B cell (primary cell): ENCODE data around the gene KDELR1. TPM values are rescaled to one million over a fixed set of nuclear protein-coding genes. Genes with fewer than 3 reads are reported as not detected.

ENCODE experiments used
- ATAC-seq: fragments of 200-7000 bp; cut with Tn5 transposase; one replicate; pipeline ENCODE4 v1.10.0; 2021; ENCODE audit warnings: low read depth, mild to moderate bottlenecking, moderate number of reproducible peaks, moderate library complexity
- CTCF ChIA-PET: fragments of 350-600 bp; sonication (Branson Sonifier 250); formaldehyde crosslinking; loops from one replicate; lab custom pipeline; 2021; ENCODE audit warnings: antibody characterized with exemption, inconsistent platforms; lab: Charles Lee
- POLR2A ChIA-PET: fragments of 350-600 bp; sonication (Branson Sonifier 250); formaldehyde crosslinking; loops from one replicate; lab custom pipeline; 2021; ENCODE audit warnings: antibody characterized with exemption; lab: Charles Lee
- DNase-seq: peaks from one replicate; pipeline ENCODE4 v3.0.0; 2013
- H2AFZ ChIP-seq: 2 replicates; pipeline ENCODE4 v1.6.1; 2012; ENCODE audit warnings: mild to moderate bottlenecking, low read depth, low read length; ENCODE audit not compliant: insufficient read depth, poor library complexity, severe bottlenecking
- H3K27ac ChIP-seq, 2 donors: 1 replicate in 1 of 2; 2 replicates in 1 of 2; pipeline ENCODE4 v1.5.1; 2012 to 2013; ENCODE audit warnings: low read length in 2 of 2, mild to moderate bottlenecking in 2 of 2, moderate library complexity in 1 of 2
- H3K27me3 ChIP-seq, 4 experiments: fragments of 200-600 bp in 1 of 4; sonication (generic) in 1 of 4; replicated peaks in 1 of 4; 1 replicate in 2 of 4; 2 replicates in 2 of 4; pipeline versions ENCODE4 v1.6.1 to v1.7.0; 2013 to 2016; ENCODE audit warnings: low read length in 3 of 4, mild to moderate bottlenecking in 2 of 4, mixed read lengths in 1 of 4, moderate library complexity in 1 of 4; ENCODE audit not compliant: insufficient read depth in 4 of 4, control insufficient read depth in 3 of 4; ENCODE audit errors: control extremely low read depth in 1 of 4
- H3K36me3 ChIP-seq, 2 experiments: replicated peaks in 1 of 2; 1 replicate in 1 of 2; 2 replicates in 1 of 2; pipeline versions ENCODE4 v1.6.1 to v1.7.1; 2013; ENCODE audit warnings: low read length in 1 of 2; ENCODE audit not compliant: insufficient read depth in 2 of 2, control insufficient read depth in 1 of 2; ENCODE audit errors: control extremely low read depth in 1 of 2, extremely low read depth in 1 of 2
- H3K4me1 ChIP-seq, 2 donors: fragments of 200-600 bp in 1 of 2; sonication (generic) in 1 of 2; 1 replicate in 1 of 2; 2 replicates in 1 of 2; pipeline versions ENCODE4 v1.5.1 to v1.6.1; 2013 to 2017; ENCODE audit warnings: low read length in 2 of 2; ENCODE audit not compliant: control insufficient read depth in 2 of 2, insufficient read depth in 2 of 2
- H3K4me2 ChIP-seq: replicated peaks from 2 replicates; pipeline ENCODE3; 2012; ENCODE audit warnings: mild to moderate bottlenecking, low read depth, low read length; ENCODE audit not compliant: poor library complexity, severe bottlenecking
- H3K4me3 ChIP-seq, 5 experiments: fragments of 200-600 bp in 1 of 5; sonication (generic) in 1 of 5; 1 replicate in 3 of 5; 2 replicates in 2 of 5; pipeline versions ENCODE4 v1.5.1 to v1.7.0; 2011 to 2016; ENCODE audit warnings: low read length in 4 of 5, mild to moderate bottlenecking in 4 of 5, low read depth in 2 of 5, control low read depth in 1 of 5, moderate library complexity in 1 of 5; ENCODE audit not compliant: insufficient read depth in 1 of 5; ENCODE audit errors: control extremely low read depth in 1 of 5, extremely low read depth in 1 of 5
- H3K79me2 ChIP-seq: fragments of 200-600 bp; sonication (generic); one replicate; pipeline ENCODE4 v1.6.0; 2016; ENCODE audit warnings: low read length; ENCODE audit not compliant: control insufficient read depth, insufficient read depth
- H3K9ac ChIP-seq: fragments of 200-600 bp; sonication (generic); 2 replicates; pipeline ENCODE4 v1.6.1; 2017; ENCODE audit warnings: mild to moderate bottlenecking, low read length, moderate library complexity
- H3K9me3 ChIP-seq, 3 donors: one replicate each; pipeline versions ENCODE4 v1.6.1 to v1.7.1; 2013; ENCODE audit warnings: low read length in 2 of 3; ENCODE audit not compliant: control insufficient read depth in 2 of 3, insufficient read depth in 1 of 3; ENCODE audit errors: control extremely low read depth in 1 of 3
- H4K20me1 ChIP-seq: 2 replicates; pipeline ENCODE4 v1.6.0; 2012; ENCODE audit warnings: mild to moderate bottlenecking, low read length; ENCODE audit not compliant: insufficient read depth, control insufficient read depth, poor library complexity, severe bottlenecking
- H3K27ac Mint-ChIP-seq: one replicate; pipeline ENCODE4 v1.8.0; 2021; ENCODE audit warnings: mixed read lengths
- H3K27me3 Mint-ChIP-seq: one replicate; pipeline ENCODE4 v1.8.0; 2021; ENCODE audit warnings: mixed read lengths
- H3K4me1 Mint-ChIP-seq: one replicate; pipeline ENCODE4 v1.8.0; 2021; ENCODE audit warnings: mixed read lengths
- H3K4me3 Mint-ChIP-seq: one replicate; pipeline ENCODE4 v1.8.0; 2021; ENCODE audit warnings: mixed read lengths
- H3K9me3 Mint-ChIP-seq: one replicate; pipeline ENCODE4 v1.8.0; 2022; ENCODE audit warnings: mixed read lengths; ENCODE audit not compliant: insufficient read depth
- CTCF ChIP-seq: fragments of 200-600 bp; IDR thresholded peaks from one replicate; pipeline ENCODE4 v1.8.0; 2022; ENCODE audit warnings: antibody characterized with exemption, mild to moderate bottlenecking
- EZH2 ChIP-seq: IDR thresholded peaks from 2 replicates; pipeline ENCODE4 v1.6.1; 2012; ENCODE audit warnings: borderline replicate concordance, low read depth, mild to moderate bottlenecking, moderate library complexity, low read length; ENCODE audit not compliant: insufficient read depth, poor library complexity, severe bottlenecking
- WGBS: methylation state at CpG from one replicate; pipeline ENCODE4 v1.1.5; 2013; ENCODE audit warnings: missing lambda C conversion rate; ENCODE audit not compliant: insufficient coverage; 5-methylcytosine and 5-hydroxymethylcytosine counted together
- intact Hi-C: fragments of 100-400 bp; cut with micrococcal nuclease; formaldehyde crosslinking; loops from one replicate; pipeline ENCODE4 v1.10.0; 2022
- polyA plus RNA-seq: library from polyadenylated mRNA; depleted of rRNA; stranded (reverse); fragments of >200 nt; gene quantifications from 2 replicates; pipeline ENCODE4 v1.2.3, GENCODE V29; 2012
- total RNA-seq, 2 donors: library from RNA; stranded (reverse); fragments of 120-200 nt in 1 of 2; gene quantifications; 1 replicate in 1 of 2; 2 replicates in 1 of 2; pipeline versions ENCODE4 v1.2.3 to v1.2.4, GENCODE V29; 2013 to 2022

The KDELR1 gene
- total and polyA plus RNA-seq, 2 donors (not counting 1 experiment from before 2014, with no cell fraction given): 33.3 to 62.7 TPM

DNA sequence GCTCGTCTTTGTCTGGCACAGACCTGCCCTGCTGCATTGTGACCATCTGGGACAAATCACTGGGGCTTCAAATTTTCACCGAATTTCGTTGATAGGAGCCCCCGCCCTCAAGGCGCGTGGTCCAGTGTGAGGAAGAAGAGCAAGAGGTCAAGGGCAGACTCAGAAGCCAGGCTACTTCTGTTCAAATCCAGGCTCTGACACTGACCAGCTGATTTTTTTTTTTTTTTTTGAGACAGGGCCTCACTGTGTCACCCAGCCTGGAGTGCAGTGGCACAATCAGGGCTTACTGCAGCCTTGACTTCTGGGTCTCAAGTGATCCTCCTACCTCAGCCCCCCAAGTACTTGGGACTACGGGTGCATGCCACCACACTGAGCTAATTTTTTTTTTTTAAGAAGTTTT is 20.0 kb downstream of the KDELR1 start:
- no peak overlapping the region for H3K27ac Mint-ChIP-seq
- no peaks in the 10 kb centered on the region for H4K20me1 ChIP-seq
- H3K9ac ChIP-seq: no peak overlapping the region
- TF ChIP-seq CTCF: no peak
- H3K9me3 Mint-ChIP-seq: no peaks in the 10 kb centered on the region
- no peak overlapping the region for H3K4me2 ChIP-seq
- CTCF ChIA-PET: interaction anchor here (0.6 kb wide), 1 partner anchor 10 kb away, joined by 3 read pairs; no protein-coding TSS in a partner anchor
- no peak overlapping the region for H3K27ac ChIP-seq
- 85% methylated on average over 6 of the region's 7 CpGs for WGBS
- DNase-seq (no peak), ATAC-seq (no peak)
- intact Hi-C loops: no loop called here
- H3K4me3 Mint-ChIP-seq: no peak overlapping the region
- H2AFZ ChIP-seq: no peak overlapping the region
- POLR2A ChIA-PET: interaction anchor here (0.6 kb wide), 2 partner anchors 9 to 16 kb away, joined by 6 to 7 read pairs; no protein-coding TSS in a partner anchor
- no peaks in the 10 kb centered on the region for H3K4me1 ChIP-seq
- H3K27me3 ChIP-seq: no peaks in the 10 kb centered on the region
- no peaks in the 10 kb centered on the region for H3K9me3 ChIP-seq
- H3K4me1 Mint-ChIP-seq: no peaks in the 10 kb centered on the region
- H3K27me3 Mint-ChIP-seq: peaks cover 4% of the 10 kb centered on the region
- H3K36me3 ChIP-seq: no peaks in the 10 kb centered on the region
- H3K79me2 ChIP-seq: no peaks in the 10 kb centered on the region
- no peak overlapping the region for H3K4me3 ChIP-seq

- Mint-ChIP-seq H3K9me3 (no peaks in the 10 kb centered on the region), H3K27ac (no peak overlapping the region), H3K4me3 (no peak overlapping the region), H3K27me3 (peaks cover 4% of the 10 kb centered on the region), H3K4me1 (no peaks in the 10 kb centered on the region)
- ATAC-seq: no peak
- H3K36me3 ChIP-seq: no peaks in the 10 kb centered on the region
- CTCF ChIA-PET: no interaction called here
- H2AFZ ChIP-seq: no peak overlapping the region
- TF ChIP-seq EZH2: no peak
- no peak for TF ChIP-seq CTCF
- no peaks in the 10 kb centered on the region for H3K9me3 ChIP-seq
- 100% methylated on average over 4 of the region's 4 CpGs for WGBS
- intact Hi-C loops: no loop called here
- H3K4me1 ChIP-seq: no peaks in the 10 kb centered on the region
- POLR2A ChIA-PET: interaction anchor here (0.6 kb wide), 1 partner anchor 9 kb away, joined by 6 read pairs; no protein-coding TSS in a partner anchor
- no peak overlapping the region for H3K27ac ChIP-seq
- no peak overlapping the region for H3K4me2 ChIP-seq
- no peak overlapping the region for H3K9ac ChIP-seq
- no peaks in the 10 kb centered on the region for H4K20me1 ChIP-seq
- H3K4me3 ChIP-seq: no peak overlapping the region
- H3K27me3 ChIP-seq: no peaks in the 10 kb centered on the region
- no peaks in the 10 kb centered on the region for H3K79me2 ChIP-seq
- no peak for DNase-seq
Measured at GRCh38 chr19:48370955-48371354, 20.4 kb downstream of the KDELR1 start.
